SK-N-SH (cell line): ENCODE data around the gene KRT84. TPM values are rescaled to one million over a fixed set of nuclear protein-coding genes. Genes with fewer than 3 reads are reported as not detected.

Source experiments
- CTCF ChIA-PET: fragments of 300-600, 350-600 bp; formaldehyde crosslinking; extraction: SDS; loops from one replicate; lab custom pipeline; 2021; lab: Yijun Ruan, JAX
- POLR2A ChIA-PET: fragments of 350-600 bp; sonication (Branson Sonifier 250); formaldehyde crosslinking; extraction: SDS; loops from one replicate; lab custom pipeline; 2020; ENCODE audit warnings: antibody characterized with exemption, inconsistent platforms; lab: Yijun Ruan, JAX
- DNase-seq: peaks from one replicate; pipeline ENCODE4 v3.0.0; 2012
- H2AFZ ChIP-seq: fragments of 200-600 bp; sonication (generic); 2 replicates; pipeline ENCODE4 v1.8.1; 2016; ENCODE audit warnings: antibody characterized with exemption, mild to moderate bottlenecking, low read depth
- H3F3A ChIP-seq: fragments of 200-600 bp; sonication (generic); replicated peaks from 2 replicates; pipeline ENCODE3; 2016; ENCODE audit warnings: antibody characterized with exemption, mild to moderate bottlenecking; ENCODE audit not compliant: insufficient read depth
- H3K27ac ChIP-seq, 2 experiments: fragments of 200-500 bp in 1 of 2; fragments of 200-600 bp in 1 of 2; sonication (Bioruptor generic) in 1 of 2; sonication (generic), shearing (Covaris generic) in 1 of 2; 2 replicates each; pipeline versions ENCODE4 v1.5.1 to v1.6.1; 2014 to 2016; ENCODE audit warnings: low read depth in 2 of 2, inconsistent platforms in 1 of 2, low read length in 1 of 2, mild to moderate bottlenecking in 1 of 2, mixed read lengths in 1 of 2
- H3K27me3 ChIP-seq: fragments of 200-600 bp; sonication (generic), shearing (Covaris generic); 2 replicates; pipeline ENCODE4 v1.6.1; 2016; ENCODE audit warnings: mixed run types; ENCODE audit not compliant: insufficient read depth
- H3K36me3 ChIP-seq, 2 experiments: fragments of 200-500 bp in 1 of 2; fragments of 200-600 bp in 1 of 2; sonication (Bioruptor generic) in 1 of 2; sonication (generic) in 1 of 2; replicated peaks in 1 of 2; 2 replicates each; pipeline versions ENCODE3 to v1.5.1; 2014 to 2016; ENCODE audit warnings: low read length in 1 of 2, mild to moderate bottlenecking in 1 of 2; ENCODE audit not compliant: insufficient read depth in 2 of 2, control insufficient read depth in 1 of 2
- H3K4me1 ChIP-seq, 2 experiments: fragments of 200-500 bp in 1 of 2; fragments of 200-600 bp in 1 of 2; sonication (Bioruptor generic) in 1 of 2; sonication (generic), shearing (Covaris generic) in 1 of 2; 2 replicates each; pipeline versions ENCODE4 v1.5.1 to v1.6.1; 2014 to 2016; ENCODE audit warnings: low read depth in 1 of 2, low read length in 1 of 2, mixed run types in 1 of 2; ENCODE audit not compliant: insufficient read depth in 2 of 2, control insufficient read depth in 1 of 2
- H3K4me2 ChIP-seq: fragments of 200-600 bp; sonication (generic), shearing (Covaris generic); 2 replicates; pipeline ENCODE4 v1.6.1; 2017; ENCODE audit warnings: mixed run types
- H3K4me3 ChIP-seq, 2 experiments: fragments of 200-500 bp in 1 of 2; fragments of 200-600 bp in 1 of 2; sonication (Bioruptor generic) in 1 of 2; sonication (generic), shearing (Covaris generic) in 1 of 2; 2 replicates each; pipeline versions ENCODE4 v1.5.1 to v1.8.1; 2014 to 2016; ENCODE audit warnings: low read depth in 2 of 2, inconsistent platforms in 1 of 2, low read length in 1 of 2, mild to moderate bottlenecking in 1 of 2, mixed read lengths in 1 of 2, moderate library complexity in 1 of 2
- H3K79me2 ChIP-seq: fragments of 200-600 bp; sonication (generic); 2 replicates; pipeline ENCODE4 v1.8.1; 2017; ENCODE audit warnings: mild to moderate bottlenecking; ENCODE audit not compliant: insufficient read depth
- H3K9ac ChIP-seq: fragments of 200-600 bp; sonication (generic); 2 replicates; pipeline ENCODE4 v1.6.1; 2017; ENCODE audit warnings: mixed run types
- H3K9me2 ChIP-seq: fragments of 200-600 bp; sonication (generic); 2 replicates; pipeline ENCODE4 v1.6.1; 2017; ENCODE audit warnings: mixed run types
- H3K9me3 ChIP-seq: fragments of 200-600 bp; sonication (generic); 2 replicates; pipeline ENCODE4 v1.6.1; 2017; ENCODE audit warnings: mixed run types, mild to moderate bottlenecking, moderate library complexity
- H4K20me1 ChIP-seq: fragments of 200-600 bp; sonication (generic); 2 replicates; pipeline ENCODE4 v1.6.1; 2017; ENCODE audit warnings: mild to moderate bottlenecking, mixed run types; ENCODE audit not compliant: insufficient read depth
- CHD2 ChIP-seq: fragments of 150-350 bp; IDR thresholded peaks from 2 replicates; pipeline ENCODE4 v1.6.1; 2018; ENCODE audit warnings: low read length; ENCODE audit not compliant: partially characterized antibody
- CTCF ChIP-seq: fragments of 200-600 bp; sonication (generic); IDR thresholded peaks from 2 replicates; pipeline ENCODE4 v1.6.1; 2017; ENCODE audit warnings: antibody characterized with exemption, mild to moderate bottlenecking, moderate library complexity
- EZH2phosphoT487 ChIP-seq: fragments of 200-600 bp; sonication (generic); IDR thresholded peaks from 2 replicates; pipeline ENCODE4 v1.6.1; 2017; ENCODE audit warnings: low read depth, mixed run types, mild to moderate bottlenecking, antibody characterized with exemption, moderate library complexity, borderline replicate concordance
- JUND ChIP-seq: IDR thresholded peaks from 2 replicates; pipeline ENCODE4 v1.4.0; 2012
- NFIC ChIP-seq: IDR thresholded peaks from 2 replicates; pipeline ENCODE4 v1.4.0; 2012; ENCODE audit warnings: borderline replicate concordance
- RFX5 ChIP-seq: IDR thresholded peaks from 2 replicates; pipeline ENCODE4 v1.6.1; 2012; ENCODE audit warnings: mild to moderate bottlenecking, improper control_type of control experiment, low read length
- SIN3A ChIP-seq: IDR thresholded peaks from 2 replicates; pipeline ENCODE4 v1.6.1; 2012; ENCODE audit warnings: low read depth, mild to moderate bottlenecking, low read length, moderate library complexity, borderline replicate concordance
- TAF1 ChIP-seq: IDR thresholded peaks from 2 replicates; pipeline ENCODE4 v1.6.1; 2012; ENCODE audit warnings: low read depth, mild to moderate bottlenecking, low read length, moderate library complexity, borderline replicate concordance
- TCF12 ChIP-seq: IDR thresholded peaks from 2 replicates; pipeline ENCODE4 v1.4.0; 2012
- TEAD4 ChIP-seq: IDR thresholded peaks from 2 replicates; pipeline ENCODE4 v1.4.0; 2012; ENCODE audit warnings: mild to moderate bottlenecking, borderline replicate concordance; ENCODE audit not compliant: insufficient read depth
- ZBTB33 ChIP-seq: IDR thresholded peaks from 2 replicates; pipeline ENCODE4 v1.4.0; 2012; ENCODE audit warnings: low read depth, borderline replicate concordance
- WGBS: methylation state at CpG from one replicate; pipeline ENCODE4 v1.1.6; 2017; ENCODE audit warnings: low lambda C conversion rate; 5-methylcytosine and 5-hydroxymethylcytosine counted together
- polyA plus RNA-seq, 3 experiments: library from polyadenylated mRNA; depleted of rRNA; stranded (reverse); fragments of >200 nt; gene quantifications; 2 replicates each; pipeline ENCODE4 v1.2.3, GENCODE V29; 2012
- TF ChIP-seq, protein P1 (sequence below): fragments of 150-350 bp; IDR thresholded peaks from 2 replicates; pipeline ENCODE4 v1.6.1; 2016; ENCODE audit warnings: mild to moderate bottlenecking, low read depth, low read length

The KRT84 gene
- polyA plus RNA-seq, 1 of the 3 experiments (the other 2 are of a cell fraction), result not detected

- TF ChIP-seq TEAD4 (no peak), CHD2 (no peak)
- TF ChIP-seq, protein P1, sequence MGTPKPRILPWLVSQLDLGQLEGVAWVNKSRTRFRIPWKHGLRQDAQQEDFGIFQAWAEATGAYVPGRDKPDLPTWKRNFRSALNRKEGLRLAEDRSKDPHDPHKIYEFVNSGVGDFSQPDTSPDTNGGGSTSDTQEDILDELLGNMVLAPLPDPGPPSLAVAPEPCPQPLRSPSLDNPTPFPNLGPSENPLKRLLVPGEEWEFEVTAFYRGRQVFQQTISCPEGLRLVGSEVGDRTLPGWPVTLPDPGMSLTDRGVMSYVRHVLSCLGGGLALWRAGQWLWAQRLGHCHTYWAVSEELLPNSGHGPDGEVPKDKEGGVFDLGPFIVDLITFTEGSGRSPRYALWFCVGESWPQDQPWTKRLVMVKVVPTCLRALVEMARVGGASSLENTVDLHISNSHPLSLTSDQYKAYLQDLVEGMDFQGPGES, result no peak
- TF ChIP-seq, all 33 proteins: peak for 0
Observed at GRCh38 chr12:52382854-52383253, 2.6 kb downstream of the KRT84 start (continued).

DNA sequence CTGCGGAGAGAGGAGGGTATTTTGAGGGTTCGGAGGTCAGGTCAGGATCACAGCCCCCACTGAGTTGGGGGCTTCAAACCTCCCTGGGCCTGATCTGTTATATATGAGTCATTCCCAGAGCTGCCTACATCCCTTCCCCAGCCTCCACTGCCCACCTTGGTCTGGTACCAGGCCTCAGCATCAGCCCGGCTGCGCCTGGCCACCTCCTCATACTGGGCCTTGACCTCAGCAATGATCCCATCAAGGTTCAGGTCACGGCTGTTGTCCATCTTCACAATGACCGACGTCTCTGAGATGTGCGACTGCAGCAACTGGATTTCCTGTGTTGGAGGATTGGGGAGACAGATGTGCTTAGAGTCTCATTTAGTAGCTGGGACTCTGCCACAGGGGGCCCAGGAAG lies 4.2 kb downstream of the KRT84 start:
- Histone ChIP-seq H3K9ac (no peak overlapping the region), H3K36me3 (no peaks in the 10 kb centered on the region), H3K27ac (no peak overlapping the region), H3K4me2 (no peak overlapping the region), H3K9me2 (no peaks in the 10 kb centered on the region), H3K79me2 (no peaks in the 10 kb centered on the region), H3K4me3 (no peak overlapping the region), H3K4me1 (no peaks in the 10 kb centered on the region; a peak in 1 of 4 replicates), H4K20me1 (no peaks in the 10 kb centered on the region), H3K9me3 (no peaks in the 10 kb centered on the region), H3F3A (no peaks in the 10 kb centered on the region), H3K27me3 (peaks cover 75% of the 10 kb centered on the region), H2AFZ (no peak overlapping the region)
- POLR2A ChIA-PET, result no interaction called here
- CTCF ChIA-PET, result interaction anchor here (1.0 to 6.5 kb wide), 13 partner anchors 9 to 504 kb away, joined by 3 to 58 read pairs (median 4); no protein-coding TSS in a partner anchor
- no peak for TF ChIP-seq RFX5
- TF ChIP-seq, protein P1, result no peak
- no peak for TF ChIP-seq TCF12
- no peak for TF ChIP-seq EZH2phosphoT487
- no peak for TF ChIP-seq NFIC
- no peak for TF ChIP-seq TAF1
- TF ChIP-seq SIN3A, result no peak
- no peak for TF ChIP-seq CTCF
- TF ChIP-seq JUND, result no peak
- no peak for TF ChIP-seq CHD2
- no peak for TF ChIP-seq ZBTB33
- WGBS, result 56% methylated on average over 8 of the region's 8 CpGs
- DNase-seq, result no peak
